H1 (cell line): Measurements from ENCODE around the gene CMTM3. TPM values are rescaled to one million over a fixed set of nuclear protein-coding genes. Genes with fewer than 3 reads are reported as not detected.

ENCODE experiments used
- CTCF ChIA-PET: fragments of 300-600 bp; sonication (Branson Sonifier 250); formaldehyde crosslinking; loops from one replicate; lab custom pipeline; 2021; ENCODE audit not compliant: partially characterized antibody; lab: Charles Lee
- POLR2A ChIA-PET: fragments of 300-600 bp; sonication (Branson Sonifier 250); formaldehyde crosslinking; loops from one replicate; lab custom pipeline; 2021; ENCODE audit warnings: inconsistent platforms; ENCODE audit not compliant: partially characterized antibody; lab: Charles Lee
- DNase-seq, 2 experiments: peaks; one replicate each; pipeline versions ENCODE4 v3.0.0 to v3.0.0-alpha.2; 2010 to 2022; ENCODE audit warnings: low spot score in 2 of 2, low read depth in 1 of 2, mixed read lengths in 1 of 2
- FAIRE-seq: peaks from 2 replicates; lab custom pipeline; 2011; peaks lifted over from hg19 to GRCh38; lab: Jason Lieb, UNC
- H2AFZ ChIP-seq: 2 replicates; pipeline ENCODE4 v1.8.1; 2012; ENCODE audit warnings: low read length, inconsistent platforms
- H2AK5ac ChIP-seq: 2 replicates; pipeline ENCODE4 v1.6.1; 2013; ENCODE audit warnings: low read depth, low read length
- H2BK120ac ChIP-seq: replicated peaks from 2 replicates; pipeline ENCODE3; 2013; ENCODE audit warnings: low read depth, low read length, inconsistent platforms
- H2BK12ac ChIP-seq: 2 replicates; pipeline ENCODE4 v1.6.1; 2013; ENCODE audit warnings: low read depth, low read length
- H2BK15ac ChIP-seq: 2 replicates; pipeline ENCODE4 v1.6.1; 2013; ENCODE audit warnings: low read length
- H2BK20ac ChIP-seq: 2 replicates; pipeline ENCODE4 v1.6.1; 2013; ENCODE audit warnings: low read length
- H2BK5ac ChIP-seq: 2 replicates; pipeline ENCODE4 v1.6.1; 2013; ENCODE audit warnings: low read depth, low read length
- H3K14ac ChIP-seq: 2 replicates; pipeline ENCODE4 v1.6.1; 2013; ENCODE audit warnings: inconsistent platforms; ENCODE audit not compliant: insufficient read length
- H3K18ac ChIP-seq: 2 replicates; pipeline ENCODE4 v1.6.1; 2013; ENCODE audit warnings: low read length; ENCODE audit errors: extremely low read depth
- H3K23ac ChIP-seq: 2 replicates; pipeline ENCODE4 v1.6.1; 2013; ENCODE audit warnings: inconsistent platforms; ENCODE audit not compliant: insufficient read length
- H3K23me2 ChIP-seq: 2 replicates; pipeline ENCODE4 v1.6.1; 2013; ENCODE audit warnings: low read depth, low read length
- H3K27ac ChIP-seq: 2 replicates; pipeline ENCODE4 v1.6.1; 2011; ENCODE audit warnings: low read depth, low read length, inconsistent platforms
- H3K27me3 ChIP-seq, 4 experiments: replicated peaks in 1 of 4; 1 replicate in 1 of 4; 2 replicates in 3 of 4; pipeline versions ENCODE4 v1.6.1 to v1.8.1; 2011 to 2013; ENCODE audit warnings: low read length in 3 of 4, mild to moderate bottlenecking in 3 of 4, inconsistent platforms in 2 of 4, mixed read lengths in 2 of 4, moderate library complexity in 1 of 4; ENCODE audit not compliant: control insufficient read depth in 3 of 4, insufficient read depth in 3 of 4; ENCODE audit errors: extremely low read depth in 1 of 4
- H3K36me3 ChIP-seq, 4 experiments: 2 replicates each; pipeline versions ENCODE4 v1.6.1 to v1.8.1; 2011 to 2013; ENCODE audit warnings: mild to moderate bottlenecking in 4 of 4, low read length in 3 of 4, moderate library complexity in 2 of 4, control low read depth in 1 of 4, inconsistent platforms in 1 of 4; ENCODE audit not compliant: insufficient read depth in 4 of 4, control insufficient read depth in 2 of 4
- H3K4ac ChIP-seq: replicated peaks from 2 replicates; pipeline ENCODE3; 2013; ENCODE audit warnings: low read length, low read depth, mixed read lengths, inconsistent platforms; ENCODE audit not compliant: insufficient read length
- H3K4me1 ChIP-seq, 4 experiments: replicated peaks in 1 of 4; 1 replicate in 1 of 4; 2 replicates in 3 of 4; pipeline versions ENCODE4 v1.6.1 to v1.8.1; 2011 to 2013; ENCODE audit warnings: low read length in 3 of 4, inconsistent platforms in 2 of 4, mixed read lengths in 1 of 4; ENCODE audit not compliant: insufficient read depth in 4 of 4, control insufficient read depth in 3 of 4
- H3K4me2 ChIP-seq, 2 experiments: 2 replicates each; pipeline versions ENCODE4 v1.6.1 to v1.8.1; 2011 to 2013; ENCODE audit warnings: low read depth in 2 of 2, low read length in 2 of 2, control low read depth in 1 of 2, inconsistent platforms in 1 of 2, mild to moderate bottlenecking in 1 of 2; ENCODE audit not compliant: insufficient read depth in 1 of 2
- H3K4me3 ChIP-seq, 4 experiments: fragments of 200-600, 300-600 bp in 1 of 4; sonication (generic), shearing (Covaris generic), sonication (Bioruptor Twin) in 1 of 4; 2 replicates each; pipeline versions ENCODE4 v1.5.1 to v1.8.1; 2011 to 2016; ENCODE audit warnings: low read length in 4 of 4, low read depth in 3 of 4, control low read depth in 2 of 4, inconsistent platforms in 2 of 4, mild to moderate bottlenecking in 2 of 4, mixed read lengths in 1 of 4, moderate library complexity in 1 of 4; ENCODE audit not compliant: insufficient read depth in 2 of 4; ENCODE audit errors: extremely low read depth in 1 of 4
- H3K56ac ChIP-seq: replicated peaks from 2 replicates; pipeline ENCODE3; 2013; ENCODE audit warnings: low read depth, mild to moderate bottlenecking, mixed read lengths, low read length, inconsistent platforms; ENCODE audit not compliant: insufficient read length
- H3K79me1 ChIP-seq: 2 replicates; pipeline ENCODE4 v1.6.1; 2013; ENCODE audit warnings: low read depth, low read length, control low read depth
- H3K79me2 ChIP-seq, 2 experiments: 2 replicates each; pipeline versions ENCODE4 v1.6.1 to v1.8.1; 2012 to 2013; ENCODE audit warnings: low read length in 2 of 2, mild to moderate bottlenecking in 2 of 2, inconsistent platforms in 1 of 2; ENCODE audit not compliant: insufficient read depth in 2 of 2, control insufficient read depth in 1 of 2
- H3K9ac ChIP-seq, 4 experiments: replicated peaks in 1 of 4; 1 replicate in 1 of 4; 2 replicates in 3 of 4; pipeline versions ENCODE4 v1.6.1 to v1.8.1; 2011 to 2013; ENCODE audit warnings: low read depth in 3 of 4, low read length in 3 of 4, control low read depth in 2 of 4, mild to moderate bottlenecking in 2 of 4, moderate library complexity in 2 of 4, inconsistent platforms in 1 of 4; ENCODE audit errors: extremely low read depth in 1 of 4
- H3K9me3 ChIP-seq, 2 experiments: 2 replicates each; pipeline versions ENCODE4 v1.6.1 to v1.8.1; 2012 to 2013; ENCODE audit warnings: mild to moderate bottlenecking in 2 of 2, moderate library complexity in 2 of 2, control low read depth in 1 of 2, inconsistent platforms in 1 of 2, low read depth in 1 of 2, low read length in 1 of 2, mixed read lengths in 1 of 2; ENCODE audit not compliant: insufficient read depth in 2 of 2
- H4K20me1 ChIP-seq, 2 experiments: replicated peaks in 1 of 2; 2 replicates each; pipeline versions ENCODE3 to v1.8.1; 2011 to 2013; ENCODE audit warnings: inconsistent platforms in 2 of 2, low read length in 2 of 2, mild to moderate bottlenecking in 1 of 2; ENCODE audit not compliant: insufficient read depth in 2 of 2, control insufficient read depth in 1 of 2
- H4K5ac ChIP-seq: 2 replicates; pipeline ENCODE4 v1.6.1; 2013; ENCODE audit warnings: low read length, low read depth, mixed read lengths, inconsistent platforms; ENCODE audit not compliant: insufficient read length
- H4K8ac ChIP-seq: 2 replicates; pipeline ENCODE4 v1.8.0; 2013; ENCODE audit warnings: mild to moderate bottlenecking, moderate library complexity, low read length, inconsistent platforms; ENCODE audit not compliant: insufficient read depth; ENCODE audit errors: extremely low read depth
- H4K91ac ChIP-seq: replicated peaks from 2 replicates; pipeline ENCODE3; 2013; ENCODE audit warnings: low read length, mixed read lengths, inconsistent platforms; ENCODE audit not compliant: insufficient read length
- EGR1 ChIP-seq: IDR thresholded peaks from 2 replicates; pipeline ENCODE4 v1.6.1; 2011; ENCODE audit warnings: low read depth, low read length, borderline replicate concordance
- FOSL1 ChIP-seq: IDR thresholded peaks from 2 replicates; pipeline ENCODE4 v1.6.1; 2011; ENCODE audit warnings: mild to moderate bottlenecking, low read depth, low read length, moderate library complexity; ENCODE audit not compliant: insufficient read depth
- KDM1A ChIP-seq: fragments of 200-600, 300-600 bp; sonication (generic); IDR thresholded peaks from 2 replicates; pipeline ENCODE4 v1.7.1; 2016; ENCODE audit warnings: mild to moderate bottlenecking, low read length, borderline replicate concordance
- KDM5A ChIP-seq: fragments of 200-600 bp; IDR thresholded peaks from 2 replicates; pipeline ENCODE4 v1.7.1; 2012; ENCODE audit warnings: mild to moderate bottlenecking, low read length, inconsistent platforms, mixed read lengths
- PHF8 ChIP-seq: fragments of 200-600 bp; sonication (generic); conservative IDR thresholded peaks from 2 replicates; pipeline ENCODE4 v1.7.1; 2012; ENCODE audit warnings: low read depth, mild to moderate bottlenecking, inconsistent platforms, low read length, moderate library complexity
- SRF ChIP-seq: IDR thresholded peaks from 2 replicates; pipeline ENCODE4 v1.6.1; 2011; ENCODE audit warnings: mild to moderate bottlenecking, low read depth, low read length, moderate library complexity
- TAF1 ChIP-seq: IDR thresholded peaks from 2 replicates; pipeline ENCODE4 v1.6.1; 2011; ENCODE audit warnings: mild to moderate bottlenecking, low read depth, low read length
- WGBS, 2 experiments: shearing (Covaris generic) in 1 of 2; methylation state at CpG; one replicate each; pipeline versions ENCODE4 v1.1.6 to v1.1.7; 2013 to 2015; ENCODE audit warnings: low lambda C conversion rate in 2 of 2, mixed read lengths in 2 of 2, inconsistent platforms in 1 of 2, low coverage in 1 of 2, missing lambda C conversion rate in 1 of 2; ENCODE audit not compliant: insufficient replicate concordance in 2 of 2, insufficient coverage in 1 of 2, insufficient read length in 1 of 2; ENCODE audit errors: extremely low coverage in 1 of 2, missing lambda C conversion rate in 1 of 2; 5-methylcytosine and 5-hydroxymethylcytosine counted together
- polyA plus RNA-seq, 7 experiments: library from polyadenylated mRNA; depleted of rRNA in 3 of 7; stranded (reverse) in 5 of 7; unstranded in 2 of 7; fragments of >200 nt in 5 of 7; fragments of 200-250 nt in 2 of 7; gene quantifications; 1 replicate in 5 of 7; 2 replicates in 1 of 7; 4 replicates in 1 of 7; pipeline versions ENCODE4 v1.2.1 to v1.2.3, GENCODE V29; 2011 to 2013; ENCODE audit warnings: missing spikeins in 2 of 7, mixed read lengths in 2 of 7
- total RNA-seq: library from RNA; stranded (reverse); fragmentation: NEBNext Ultra II Directional; extraction: Animal tissue kit (Norgen Biotek cat#: 25700); gene quantifications from 2 replicates; pipeline ENCODE4 v1.2.1, GENCODE V29; 2021
- TF ChIP-seq, protein P1 (sequence below): IDR thresholded peaks from 2 replicates; pipeline ENCODE4 v1.6.1; 2011; ENCODE audit warnings: low read length, improper control_type of control experiment
- TF ChIP-seq, protein P2 (sequence below): IDR thresholded peaks from 2 replicates; pipeline ENCODE4 v1.6.1; 2012; ENCODE audit warnings: low read length, inconsistent platforms
- TF ChIP-seq, protein P3 (sequence below): IDR thresholded peaks from 2 replicates; pipeline ENCODE4 v1.6.1; 2012; ENCODE audit warnings: inconsistent platforms

CMTM3 gene
- total and polyA plus RNA-seq, 2 of the 8 experiments (the other 6 are each of a cell fraction or from before 2014, with no cell fraction given) = 24.7 to 24.8 TPM

DNA sequence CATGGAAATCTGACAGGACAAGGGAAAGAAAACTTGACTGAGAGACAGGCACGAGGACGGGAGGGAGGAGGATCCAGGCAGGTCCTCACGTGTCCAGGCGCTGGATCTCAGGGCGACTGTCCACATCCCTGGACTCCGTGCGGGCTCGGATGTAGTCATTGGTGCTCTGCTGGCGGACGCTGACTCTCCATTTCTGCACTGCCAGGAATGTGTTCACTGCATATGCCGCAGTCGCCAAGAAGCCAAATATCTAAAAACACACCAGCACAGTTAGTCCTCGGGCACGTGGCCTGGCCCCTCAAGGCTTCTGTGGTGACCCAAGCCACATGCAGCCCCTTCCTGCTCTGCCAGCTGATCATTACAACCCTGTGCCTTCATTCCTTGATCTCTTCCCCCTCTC lies 17.5 kb downstream of the CMTM3 start:
- H3K4ac ChIP-seq = no peak overlapping the region
- no peak overlapping the region for H2BK20ac ChIP-seq
- no peak overlapping the region for H2AFZ ChIP-seq
- H3K56ac ChIP-seq = no peak overlapping the region
- no peak overlapping the region for H4K8ac ChIP-seq
- no peak overlapping the region for H2BK15ac ChIP-seq
- H3K79me1 ChIP-seq = no peaks in the 10 kb centered on the region; the same call in 1 of the 2 replicates
- no peak overlapping the region for H3K4me3 ChIP-seq
- H3K23me2 ChIP-seq = no peaks in the 10 kb centered on the region
- no peak overlapping the region for H3K27ac ChIP-seq
- POLR2A ChIA-PET = interaction anchor here (2.9 kb wide), 1 partner anchor 29 kb away, joined by 9 read pairs; no protein-coding TSS in a partner anchor
- H3K4me2 ChIP-seq = no peak overlapping the region
- no peak overlapping the region for H2BK120ac ChIP-seq
- WGBS, 2 experiments = 95% methylated on average over 14 of the region's 14 CpGs; no CpG with 5 or more reads in 1 of the 2 experiments
- H3K23ac ChIP-seq = no peak overlapping the region
- H3K4me1 ChIP-seq = peaks cover 0 to 9% (median 2%) of the 10 kb centered on the region in 4 experiments; a peak in 6 of 7 replicates
- H3K27me3 ChIP-seq = no peaks in the 10 kb centered on the region
- H3K36me3 ChIP-seq = peaks cover 3 to 30% (median 6%) of the 10 kb centered on the region in 4 experiments; a peak in 4 of 8 replicates
- H3K14ac ChIP-seq = no peak overlapping the region
- H3K9ac ChIP-seq = no peak overlapping the region
- no peak overlapping the region for H4K91ac ChIP-seq
- DNase-seq = no peak
- no peak overlapping the region for H2AK5ac ChIP-seq
- no peaks in the 10 kb centered on the region for H3K9me3 ChIP-seq
- CTCF ChIA-PET = interaction anchor here (1.0 kb wide), 1 partner anchor 29 kb away, joined by 8 read pairs; no protein-coding TSS in a partner anchor
- no peak overlapping the region for H2BK12ac ChIP-seq
- H2BK5ac ChIP-seq = peak overlapping the region; percentile 20; the same call in 1 of the 2 replicates
- no peak for FAIRE-seq
- no peak overlapping the region for H3K18ac ChIP-seq
- H4K5ac ChIP-seq = no peak overlapping the region
- H3K79me2 ChIP-seq = no peaks in the 10 kb centered on the region
- peaks cover 3 to 4% of the 10 kb centered on the region in 2 experiments for H4K20me1 ChIP-seq
- TF ChIP-seq FOSL1 = no peak
- no peak for TF ChIP-seq EGR1
- TF ChIP-seq, protein P1, sequence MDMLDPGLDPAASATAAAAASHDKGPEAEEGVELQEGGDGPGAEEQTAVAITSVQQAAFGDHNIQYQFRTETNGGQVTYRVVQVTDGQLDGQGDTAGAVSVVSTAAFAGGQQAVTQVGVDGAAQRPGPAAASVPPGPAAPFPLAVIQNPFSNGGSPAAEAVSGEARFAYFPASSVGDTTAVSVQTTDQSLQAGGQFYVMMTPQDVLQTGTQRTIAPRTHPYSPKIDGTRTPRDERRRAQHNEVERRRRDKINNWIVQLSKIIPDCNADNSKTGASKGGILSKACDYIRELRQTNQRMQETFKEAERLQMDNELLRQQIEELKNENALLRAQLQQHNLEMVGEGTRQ = no peak
- TF ChIP-seq KDM5A = no peak
- TF ChIP-seq, protein P2, sequence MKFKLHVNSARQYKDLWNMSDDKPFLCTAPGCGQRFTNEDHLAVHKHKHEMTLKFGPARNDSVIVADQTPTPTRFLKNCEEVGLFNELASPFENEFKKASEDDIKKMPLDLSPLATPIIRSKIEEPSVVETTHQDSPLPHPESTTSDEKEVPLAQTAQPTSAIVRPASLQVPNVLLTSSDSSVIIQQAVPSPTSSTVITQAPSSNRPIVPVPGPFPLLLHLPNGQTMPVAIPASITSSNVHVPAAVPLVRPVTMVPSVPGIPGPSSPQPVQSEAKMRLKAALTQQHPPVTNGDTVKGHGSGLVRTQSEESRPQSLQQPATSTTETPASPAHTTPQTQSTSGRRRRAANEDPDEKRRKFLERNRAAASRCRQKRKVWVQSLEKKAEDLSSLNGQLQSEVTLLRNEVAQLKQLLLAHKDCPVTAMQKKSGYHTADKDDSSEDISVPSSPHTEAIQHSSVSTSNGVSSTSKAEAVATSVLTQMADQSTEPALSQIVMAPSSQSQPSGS = no peak
- TF ChIP-seq, protein P3, sequence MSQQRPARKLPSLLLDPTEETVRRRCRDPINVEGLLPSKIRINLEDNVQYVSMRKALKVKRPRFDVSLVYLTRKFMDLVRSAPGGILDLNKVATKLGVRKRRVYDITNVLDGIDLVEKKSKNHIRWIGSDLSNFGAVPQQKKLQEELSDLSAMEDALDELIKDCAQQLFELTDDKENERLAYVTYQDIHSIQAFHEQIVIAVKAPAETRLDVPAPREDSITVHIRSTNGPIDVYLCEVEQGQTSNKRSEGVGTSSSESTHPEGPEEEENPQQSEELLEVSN = no peak
- no peak for TF ChIP-seq SRF
- no peak for TF ChIP-seq PHF8
- TF ChIP-seq KDM1A = no peak
- TF ChIP-seq TAF1 = no peak
